Measurements from ENCODE around the gene GTF2F2. TPM values are rescaled to one million over a fixed set of nuclear protein-coding genes. Genes with fewer than 3 reads are reported as not detected.

Gene GTF2F2
- total RNA-seq, 1 experiment from 2014 or later, result 47.4 TPM

Other genes starting within 250 kb of the GTF2F2 start
- 9.1 and 9.7 TPM in 2 replicates for gene NUFIP1, start 131.0 kb upstream of the GTF2F2 start, total RNA-seq (2022)
- gene GPALPP1, start 131.0 kb upstream of the GTF2F2 start, total RNA-seq (2022), result 21.0 and 22.5 TPM in 2 replicates
- 0.54 and 0.79 TPM in 2 replicates for gene KCTD4, start 80.5 kb downstream of the GTF2F2 start, total RNA-seq (2022)
- 4,896 and 5,827 TPM in 2 replicates for gene TPT1, start 220.7 kb downstream of the GTF2F2 start, total RNA-seq (2022)